ENCODE data around the gene GABRB2.

The GABRB2 gene

GRCh38 chr5:161391724-161392123 lies 154.8 kb downstream of the GABRB2 start:
- 86% methylated on average over 1 of the region's 1 CpG for WGBS
- Histone ChIP-seq H4K8ac (ENCODE audit: low read length) (no peak overlapping the region), H3K4me3 (ENCODE audit: insufficient read depth in 1 of 2, low read depth in 1 of 2, low read length in 2 of 2) (no peak overlapping the region), H3K18ac (ENCODE audit: low read depth in 1 of 2, low read length in 2 of 2) (no peak overlapping the region), H3K27me3 (ENCODE audit: control insufficient read depth in 1 of 2, insufficient read depth in 1 of 2, low read length in 2 of 2) (no peaks in the 10 kb centered on the region), H2BK15ac (ENCODE audit: low read depth, poor library complexity, severe bottlenecking) (no peak overlapping the region), H3K9me3 (ENCODE audit: control insufficient read depth, low read length) (no peaks in the 10 kb centered on the region), H3K14ac (ENCODE audit: low read length in 2 of 2) (no peak overlapping the region), H3K23ac (ENCODE audit: low read length in 2 of 2) (no peak overlapping the region), H3K4me1 (ENCODE audit: control insufficient read depth, insufficient read depth, low read depth, low read length) (no peaks in the 10 kb centered on the region), H3K4me2 (ENCODE audit: low read length, poor library complexity, severe bottlenecking) (no peak overlapping the region), H2BK5ac (ENCODE audit: low read depth, low read length, poor library complexity, severe bottlenecking) (no peak overlapping the region), H3K79me1 (replicated peaks; ENCODE audit: low read length, poor library complexity, severe bottlenecking) (no peaks in the 10 kb centered on the region), H3K36me3 (ENCODE audit: control insufficient read depth in 1 of 2, insufficient read depth in 2 of 2, low read depth in 1 of 2, low read length in 2 of 2) (no peaks in the 10 kb centered on the region), H2AFZ (ENCODE audit: low read depth, low read length) (no peak overlapping the region), H2BK12ac (ENCODE audit: low read length in 2 of 2) (no peak overlapping the region), H2BK120ac (ENCODE audit: low read depth, low read length) (no peak overlapping the region), H3K27ac (ENCODE audit: low read length, poor library complexity, severe bottlenecking) (no peak overlapping the region), H3K4ac (ENCODE audit: low read depth in 1 of 2, low read length in 2 of 2) (no peak overlapping the region), H2AK5ac (ENCODE audit: low read length, severe bottlenecking) (no peak overlapping the region), H4K91ac (ENCODE audit: low read length) (no peak overlapping the region), H3K9ac (ENCODE audit: low read length) (no peak overlapping the region)
- DNase-seq: no peak

GRCh38 chr5:161391016-161391415 lies 155.5 kb downstream of the GABRB2 start:
- H2BK12ac ChIP-seq (ENCODE audit: low read length in 2 of 2): no peak overlapping the region
- no peak overlapping the region for H2BK5ac ChIP-seq (ENCODE audit: low read depth, low read length, poor library complexity, severe bottlenecking)
- no peak overlapping the region for H3K9ac ChIP-seq (ENCODE audit: low read length)
- no peak overlapping the region for H4K91ac ChIP-seq (ENCODE audit: low read length)
- H3K79me1 ChIP-seq (replicated peaks; ENCODE audit: low read length, poor library complexity, severe bottlenecking): no peaks in the 10 kb centered on the region
- H3K4ac ChIP-seq (ENCODE audit: low read depth in 1 of 2, low read length in 2 of 2): no peak overlapping the region
- H2BK120ac ChIP-seq (ENCODE audit: low read depth, low read length): no peak overlapping the region
- H2AK5ac ChIP-seq (ENCODE audit: low read length, severe bottlenecking): no peak overlapping the region
- H2AFZ ChIP-seq (ENCODE audit: low read depth, low read length): no peak overlapping the region
- no peaks in the 10 kb centered on the region for H3K36me3 ChIP-seq (ENCODE audit: control insufficient read depth in 1 of 2, insufficient read depth in 2 of 2, low read depth in 1 of 2, low read length in 2 of 2)
- no peak overlapping the region for H4K8ac ChIP-seq (ENCODE audit: low read length)
- WGBS: 80% methylated on average over 1 of the region's 1 CpG
- H3K23ac ChIP-seq (ENCODE audit: low read length in 2 of 2): no peak overlapping the region
- H3K9me3 ChIP-seq (ENCODE audit: control insufficient read depth, low read length): no peaks in the 10 kb centered on the region
- H2BK15ac ChIP-seq (ENCODE audit: low read depth, poor library complexity, severe bottlenecking): no peak overlapping the region
- H3K14ac ChIP-seq (ENCODE audit: low read length in 2 of 2): no peak overlapping the region
- no peak overlapping the region for H3K27ac ChIP-seq (ENCODE audit: low read length, poor library complexity, severe bottlenecking)
- no peaks in the 10 kb centered on the region for H3K4me1 ChIP-seq (ENCODE audit: control insufficient read depth, insufficient read depth, low read depth, low read length)
- H3K4me2 ChIP-seq (ENCODE audit: low read length, poor library complexity, severe bottlenecking): no peak overlapping the region
- H3K27me3 ChIP-seq (ENCODE audit: control insufficient read depth in 1 of 2, insufficient read depth in 1 of 2, low read length in 2 of 2): no peaks in the 10 kb centered on the region
- no peak for DNase-seq
- no peak overlapping the region for H3K4me3 ChIP-seq (ENCODE audit: insufficient read depth in 1 of 2, low read depth in 1 of 2, low read length in 2 of 2)
- H3K18ac ChIP-seq (ENCODE audit: low read depth in 1 of 2, low read length in 2 of 2): no peak overlapping the region

- Histone ChIP-seq H4K8ac (ENCODE audit: low read length) (no peak overlapping the region), H3K4me1 (ENCODE audit: control insufficient read depth, insufficient read depth, low read depth, low read length) (no peaks in the 10 kb centered on the region), H3K4me3 (ENCODE audit: insufficient read depth in 1 of 2, low read depth in 1 of 2, low read length in 2 of 2) (no peak overlapping the region), H2BK120ac (ENCODE audit: low read depth, low read length) (no peak overlapping the region), H3K79me1 (replicated peaks; ENCODE audit: low read length, poor library complexity, severe bottlenecking) (no peaks in the 10 kb centered on the region), H2BK15ac (ENCODE audit: low read depth, poor library complexity, severe bottlenecking) (no peak overlapping the region), H2BK12ac (ENCODE audit: low read length in 2 of 2) (no peak overlapping the region), H4K91ac (ENCODE audit: low read length) (no peak overlapping the region), H3K4ac (ENCODE audit: low read depth in 1 of 2, low read length in 2 of 2) (no peak overlapping the region), H3K14ac (ENCODE audit: low read length in 2 of 2) (no peak overlapping the region), H3K23ac (ENCODE audit: low read length in 2 of 2) (no peak overlapping the region), H2AFZ (ENCODE audit: low read depth, low read length) (no peak overlapping the region), H2AK5ac (ENCODE audit: low read length, severe bottlenecking) (no peak overlapping the region), H2BK5ac (ENCODE audit: low read depth, low read length, poor library complexity, severe bottlenecking) (no peak overlapping the region), H3K9ac (ENCODE audit: low read length) (no peak overlapping the region), H3K27ac (ENCODE audit: low read length, poor library complexity, severe bottlenecking) (no peak overlapping the region), H3K4me2 (ENCODE audit: low read length, poor library complexity, severe bottlenecking) (no peak overlapping the region), H3K36me3 (ENCODE audit: control insufficient read depth in 1 of 2, insufficient read depth in 2 of 2, low read depth in 1 of 2, low read length in 2 of 2) (no peaks in the 10 kb centered on the region), H3K27me3 (ENCODE audit: control insufficient read depth in 1 of 2, insufficient read depth in 1 of 2, low read length in 2 of 2) (no peaks in the 10 kb centered on the region), H3K9me3 (ENCODE audit: control insufficient read depth, low read length) (no peaks in the 10 kb centered on the region), H3K18ac (ENCODE audit: low read depth in 1 of 2, low read length in 2 of 2) (no peak overlapping the region)
- DNase-seq: no peak
- no CpG with 5 or more reads among the region's 2 CpGs for WGBS
Observed at GRCh38 chr5:161387121-161387520, 159.4 kb downstream of the GABRB2 start.

- Histone ChIP-seq H3K4me1 (ENCODE audit: control insufficient read depth, insufficient read depth, low read depth, low read length) (no peaks in the 10 kb centered on the region), H3K18ac (ENCODE audit: low read depth in 1 of 2, low read length in 2 of 2) (no peak overlapping the region), H3K9me3 (ENCODE audit: control insufficient read depth, low read length) (no peaks in the 10 kb centered on the region), H2BK5ac (ENCODE audit: low read depth, low read length, poor library complexity, severe bottlenecking) (no peak overlapping the region), H3K23ac (ENCODE audit: low read length in 2 of 2) (no peak overlapping the region), H3K4me3 (ENCODE audit: insufficient read depth in 1 of 2, low read depth in 1 of 2, low read length in 2 of 2) (no peak overlapping the region), H3K27ac (ENCODE audit: low read length, poor library complexity, severe bottlenecking) (no peak overlapping the region), H3K4ac (ENCODE audit: low read depth in 1 of 2, low read length in 2 of 2) (no peak overlapping the region), H2BK12ac (ENCODE audit: low read length in 2 of 2) (no peak overlapping the region), H4K91ac (ENCODE audit: low read length) (no peak overlapping the region), H2BK15ac (ENCODE audit: low read depth, poor library complexity, severe bottlenecking) (no peak overlapping the region), H2AK5ac (ENCODE audit: low read length, severe bottlenecking) (no peak overlapping the region), H2BK120ac (ENCODE audit: low read depth, low read length) (no peak overlapping the region), H3K9ac (ENCODE audit: low read length) (no peak overlapping the region), H4K8ac (ENCODE audit: low read length) (no peak overlapping the region), H2AFZ (ENCODE audit: low read depth, low read length) (no peak overlapping the region), H3K79me1 (replicated peaks; ENCODE audit: low read length, poor library complexity, severe bottlenecking) (no peaks in the 10 kb centered on the region), H3K14ac (ENCODE audit: low read length in 2 of 2) (no peak overlapping the region), H3K4me2 (ENCODE audit: low read length, poor library complexity, severe bottlenecking) (no peak overlapping the region), H3K27me3 (ENCODE audit: control insufficient read depth in 1 of 2, insufficient read depth in 1 of 2, low read length in 2 of 2) (no peaks in the 10 kb centered on the region), H3K36me3 (ENCODE audit: control insufficient read depth in 1 of 2, insufficient read depth in 2 of 2, low read depth in 1 of 2, low read length in 2 of 2) (no peaks in the 10 kb centered on the region)
- no peak for DNase-seq
- WGBS: 72% methylated on average over 3 of the region's 4 CpGs
Observed at GRCh38 chr5:161385027-161385426, 161.5 kb downstream of the GABRB2 start.

All from mesenchymal stem cell (in vitro differentiated cells and primary cell).